DMS79 (cell line): ENCODE measurements around the gene PHLDA3.
"Not testable (repeated sequence)": the region's sequence is repeated elsewhere in the genome, so short reads cannot be mapped to it uniquely, and the experiment has no call there.

Experiments
- DNase-seq: peaks from one replicate; lab custom pipeline; 2025; lab: John Stamatoyannopoulos, UW

Gene PHLDA3

DNA sequence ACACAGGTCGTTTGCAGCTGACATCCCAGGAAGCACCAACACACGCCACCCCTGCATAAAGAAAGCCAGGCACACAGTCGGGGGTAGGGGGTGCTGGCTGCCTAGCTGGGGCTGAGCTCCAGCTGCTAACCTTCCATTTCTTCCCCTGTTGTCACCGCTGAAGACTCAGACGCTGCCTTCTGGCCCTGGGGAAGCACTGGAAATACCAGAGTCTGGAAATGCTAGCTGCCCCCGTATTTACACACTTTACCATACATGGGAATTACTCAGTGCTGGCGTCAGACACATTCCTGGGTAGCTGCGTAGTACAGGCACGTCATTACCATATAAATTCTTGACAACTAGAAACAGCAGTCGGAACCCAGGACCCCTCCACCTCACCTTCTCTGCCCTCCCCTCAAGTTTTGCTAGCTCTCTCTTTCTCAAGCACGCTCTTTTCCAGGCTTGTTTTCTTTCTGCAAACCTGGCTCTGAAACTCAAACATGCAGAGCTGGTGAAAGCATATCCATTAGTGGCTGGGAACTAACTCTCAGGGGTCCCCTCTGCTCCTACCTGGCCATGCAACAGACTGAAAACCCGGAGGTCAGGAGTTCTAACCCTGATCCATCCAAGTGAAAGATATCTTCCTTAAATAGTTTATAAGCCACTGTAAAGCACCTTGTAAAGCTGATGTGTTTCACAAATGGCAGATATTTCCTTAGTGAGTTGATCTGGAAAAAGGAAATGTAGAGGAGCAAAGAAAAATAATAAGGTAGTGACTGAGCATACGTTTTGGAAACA is 34.6 kb upstream of the PHLDA3 start:
- DNase-seq = no peak

DNA sequence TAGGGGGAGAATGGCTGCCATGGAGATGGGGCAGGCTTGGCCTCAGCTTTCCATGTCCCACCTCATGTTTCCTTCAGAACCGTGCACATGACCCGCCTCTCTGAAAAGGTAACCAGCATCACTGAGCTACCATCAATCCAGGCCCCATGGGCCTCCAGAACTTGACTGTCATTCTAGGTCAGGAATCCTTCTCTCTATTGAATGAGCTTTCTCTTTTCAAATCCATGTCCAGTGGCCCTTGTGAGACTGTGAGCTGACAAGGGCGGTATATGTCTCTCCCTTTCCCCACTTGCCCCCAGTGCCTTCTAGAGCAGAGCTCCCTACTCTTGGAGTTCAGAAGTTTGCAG is 33.5 kb upstream of the PHLDA3 start:
- DNase-seq = no peak

DNA sequence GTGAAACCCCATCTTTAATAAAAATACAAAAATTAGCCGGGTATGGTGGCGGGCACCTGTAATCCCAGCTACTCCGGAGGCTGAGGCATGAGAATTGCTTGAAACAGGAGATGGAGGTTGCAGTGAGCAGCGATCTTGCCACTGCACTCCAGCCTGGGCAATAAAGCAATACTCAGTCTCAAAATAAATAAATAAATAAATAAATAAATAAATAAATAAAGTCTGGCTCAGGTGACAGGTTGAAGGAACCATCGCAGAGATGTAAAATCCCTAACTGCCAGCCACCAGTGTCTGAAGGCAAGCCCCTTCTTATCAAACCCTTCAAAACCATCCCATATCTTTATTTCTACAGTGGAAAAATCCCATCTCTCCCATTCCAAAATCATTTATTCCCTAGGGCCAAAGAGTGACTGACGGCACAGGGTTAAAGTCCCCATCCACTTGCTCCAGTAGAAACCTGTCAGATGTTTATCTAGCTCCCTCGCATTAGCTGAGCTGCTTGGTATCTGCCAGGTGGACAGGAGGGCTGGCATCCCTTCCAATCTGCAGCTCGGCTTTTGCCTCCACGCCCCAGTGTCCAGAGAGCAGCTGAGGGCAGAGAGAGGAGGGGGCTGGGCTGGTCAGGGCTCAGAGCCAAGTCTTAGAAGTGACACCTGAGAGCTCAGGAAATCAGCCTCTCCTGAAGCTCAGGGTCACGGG is 33.0 kb upstream of the PHLDA3 start:
- peak; percentile 46 for DNase-seq

DNA sequence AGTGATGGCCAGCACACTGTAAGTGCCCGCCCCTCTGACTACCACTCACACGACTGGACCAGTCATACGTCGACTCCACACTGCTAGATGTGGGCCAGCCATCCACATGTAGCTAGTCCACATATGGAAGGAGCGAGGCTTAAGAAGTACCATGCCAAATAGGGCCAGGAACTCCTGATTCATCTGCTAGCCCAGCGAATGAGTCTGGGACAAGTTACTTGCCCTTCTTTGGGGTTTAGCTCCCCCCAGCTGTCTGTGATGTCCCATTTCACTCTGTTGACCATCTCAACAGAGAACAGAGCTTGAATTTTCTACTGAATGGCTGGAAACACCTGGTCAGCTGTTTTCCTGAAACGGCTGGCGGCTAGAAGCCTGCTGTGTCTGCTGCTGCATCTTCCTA is 32.2 kb upstream of the PHLDA3 start:
- DNase-seq = no peak

DNA sequence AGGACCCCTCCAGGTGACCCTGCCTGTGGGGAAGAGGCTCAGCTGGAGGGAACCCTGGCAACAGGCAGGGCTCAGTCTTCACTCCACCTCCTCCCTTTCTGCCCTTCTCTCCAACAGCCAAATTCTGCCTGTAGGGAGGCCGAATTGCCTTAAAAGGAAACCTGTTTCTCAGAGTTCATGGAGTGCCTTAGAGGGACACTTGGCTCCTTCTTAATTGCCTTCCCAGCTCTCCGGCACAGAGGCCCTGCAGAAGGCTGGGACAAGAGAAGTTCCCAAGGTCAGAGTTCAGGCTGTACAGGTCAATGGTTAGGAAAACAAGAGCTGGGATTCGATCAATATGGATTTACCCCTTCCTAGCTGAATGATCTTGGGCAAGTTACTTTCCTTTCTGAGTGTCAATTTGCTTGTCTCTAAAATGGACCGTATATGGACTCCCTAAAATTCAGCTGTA is 31.7 kb upstream of the PHLDA3 start:
- no peak for DNase-seq

DNA sequence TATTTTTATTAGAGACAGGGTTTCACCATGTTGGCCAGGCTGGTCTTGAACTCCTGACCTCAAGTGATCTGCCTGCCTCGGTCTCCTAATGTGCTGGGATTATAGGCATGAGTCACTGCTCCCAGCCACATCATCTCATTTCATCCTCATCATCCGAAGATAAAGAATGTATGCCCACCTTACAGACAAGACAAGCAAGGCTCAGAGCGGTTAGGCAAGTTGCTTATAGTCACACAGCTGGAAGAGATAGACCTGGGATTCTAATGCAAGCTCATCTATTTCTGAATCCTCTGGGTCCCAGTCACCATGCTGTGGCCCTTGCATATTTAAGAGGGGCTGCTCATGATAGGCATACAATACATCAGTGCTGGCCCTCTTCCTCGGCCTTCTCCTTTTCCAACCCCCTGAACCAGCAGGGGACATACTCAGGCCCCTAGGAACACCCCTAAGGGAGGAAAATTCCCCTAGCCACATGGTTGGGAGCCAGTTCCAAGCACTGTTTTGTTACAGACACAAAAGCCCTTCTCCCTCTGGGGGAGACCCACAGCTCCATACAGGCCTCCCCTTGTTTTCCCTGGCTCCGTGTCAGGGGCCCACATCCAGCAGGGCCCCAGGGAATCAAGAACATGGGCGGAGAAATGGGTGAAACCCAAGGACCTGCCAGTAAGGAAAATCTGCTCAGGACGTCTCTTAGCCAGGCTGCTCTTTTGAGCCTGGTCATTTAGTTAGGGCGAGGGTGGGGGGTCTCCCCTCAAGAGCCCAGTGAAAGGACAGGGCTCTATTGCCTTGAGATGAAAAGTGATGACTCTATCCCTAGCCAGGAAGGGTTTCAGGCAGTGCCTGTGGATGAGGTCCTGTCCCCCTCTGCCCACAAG is 31.0 kb upstream of the PHLDA3 start:
- no peak for DNase-seq

DNA sequence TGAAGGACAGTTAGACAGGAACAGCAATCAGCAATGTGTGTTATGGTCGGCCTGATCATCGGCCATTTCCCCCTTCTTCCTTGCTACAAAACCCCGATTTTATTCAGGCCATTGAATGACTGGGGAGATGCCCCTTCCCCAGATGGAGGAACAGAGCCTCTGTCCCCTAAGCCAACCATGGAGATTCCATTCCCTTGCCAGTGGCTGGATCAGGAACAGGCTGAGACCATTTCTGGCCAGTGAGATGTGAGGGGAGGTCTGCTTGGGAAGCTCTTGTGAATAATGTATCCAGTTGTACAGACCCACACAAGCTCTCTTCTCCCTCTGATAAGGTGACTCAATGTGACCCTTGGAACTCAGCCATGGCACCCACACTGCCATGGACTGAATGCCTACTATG is 30.2 kb upstream of the PHLDA3 start:
- no peak for DNase-seq

DNA sequence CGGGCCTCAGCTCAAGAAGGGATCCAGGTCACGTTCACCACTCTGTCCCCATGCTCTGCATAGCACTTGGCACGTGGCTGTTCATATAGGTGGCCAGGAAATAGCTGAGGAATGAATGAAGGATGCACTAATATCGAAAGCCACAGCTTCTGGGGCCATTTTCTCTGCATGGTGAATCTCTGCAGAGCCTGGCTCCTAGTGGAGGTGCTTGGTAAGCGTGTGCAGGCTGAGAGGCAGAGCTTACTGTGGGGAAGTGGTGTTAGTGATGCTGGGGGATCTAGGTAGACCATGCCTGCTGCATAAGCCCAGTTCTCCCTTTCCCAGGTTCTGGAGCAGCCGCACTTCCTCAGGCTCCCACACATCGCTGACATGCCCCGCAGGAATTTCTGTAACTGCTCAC is 29.6 kb upstream of the PHLDA3 start:
- no peak for DNase-seq

DNA sequence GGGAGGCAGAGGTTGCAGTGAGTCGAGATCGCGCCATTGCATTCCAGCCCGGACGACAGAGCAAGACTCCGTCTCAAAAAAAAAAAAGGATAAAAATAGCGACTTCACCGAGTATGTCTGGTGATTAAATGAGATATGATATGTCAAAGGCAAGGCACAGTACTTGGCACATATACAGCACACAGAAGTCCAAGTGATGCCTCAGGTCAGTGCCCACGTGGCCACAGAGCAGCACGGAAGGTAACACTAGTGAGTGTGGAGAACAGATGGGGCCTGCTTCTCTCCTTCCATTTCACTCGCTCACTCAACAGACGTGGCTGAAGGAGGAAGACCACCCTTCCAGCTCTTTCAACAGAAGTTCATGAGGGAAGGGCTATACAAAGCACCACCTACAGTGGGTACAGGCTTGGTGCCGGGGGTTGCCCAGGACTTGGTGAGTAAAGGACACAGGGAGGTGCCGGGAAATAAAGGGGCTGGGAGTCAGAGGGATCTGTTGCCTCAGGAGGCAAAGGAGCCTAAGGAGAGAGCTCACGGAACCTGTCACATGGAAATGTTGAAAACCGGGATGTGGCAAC is 29.0 kb upstream of the PHLDA3 start:
- DNase-seq = no peak

DNA sequence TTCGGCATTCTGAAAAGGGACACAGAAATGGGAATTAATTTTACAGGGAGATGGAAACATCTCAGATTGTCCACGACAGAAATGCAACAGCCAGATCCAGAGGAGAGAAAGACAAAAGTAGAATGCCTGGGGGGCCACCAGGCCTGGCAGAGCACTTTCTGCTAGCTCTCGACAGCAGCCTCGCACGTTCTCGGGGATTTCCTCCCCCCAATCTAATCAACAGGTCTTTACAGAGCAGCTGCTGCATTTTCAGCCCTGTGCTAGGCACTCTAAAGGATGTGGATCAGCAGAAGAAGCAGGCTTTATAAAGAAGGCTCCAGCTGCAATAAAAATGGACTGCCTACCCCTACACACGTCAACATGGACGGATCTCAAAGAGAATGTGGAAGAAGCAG is 27.3 kb upstream of the PHLDA3 start:
- no peak for DNase-seq

DNA sequence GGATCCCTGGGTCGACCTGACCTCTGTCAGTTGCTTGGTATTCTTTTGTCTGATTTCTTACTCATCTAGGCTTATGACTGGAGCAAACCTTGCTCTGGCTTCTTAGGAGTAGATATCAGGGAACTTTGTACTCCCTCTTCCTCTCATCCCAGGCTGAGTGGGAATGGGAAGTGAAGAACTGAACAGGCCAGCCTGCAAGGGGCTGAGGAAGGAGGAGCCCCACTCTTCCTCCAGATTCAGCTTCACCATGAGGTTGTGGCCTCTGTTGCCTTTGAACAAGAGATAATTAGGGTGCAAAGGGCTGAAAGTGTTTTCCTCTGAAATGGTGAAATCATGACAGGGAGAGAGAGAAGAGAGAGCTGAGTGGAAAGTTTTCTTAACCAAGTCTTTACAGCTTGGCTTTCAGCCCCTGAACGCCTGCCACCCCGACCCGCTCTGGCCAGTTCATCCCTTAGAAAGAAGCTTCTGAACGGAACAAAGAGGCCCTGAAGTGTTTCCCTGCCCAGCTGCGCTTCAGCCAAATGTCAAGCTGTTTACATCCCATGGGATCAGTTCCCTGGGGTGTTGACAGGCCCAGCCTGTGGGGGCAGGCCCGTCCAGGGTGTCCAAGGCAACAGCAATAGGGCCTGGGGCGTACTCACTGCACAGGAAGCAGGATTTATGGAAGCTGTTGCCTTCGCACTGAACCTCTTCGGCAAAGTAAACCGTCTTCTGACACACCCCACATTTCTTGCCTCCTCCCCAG is 26.7 kb upstream of the PHLDA3 start:
- no peak for DNase-seq

DNA sequence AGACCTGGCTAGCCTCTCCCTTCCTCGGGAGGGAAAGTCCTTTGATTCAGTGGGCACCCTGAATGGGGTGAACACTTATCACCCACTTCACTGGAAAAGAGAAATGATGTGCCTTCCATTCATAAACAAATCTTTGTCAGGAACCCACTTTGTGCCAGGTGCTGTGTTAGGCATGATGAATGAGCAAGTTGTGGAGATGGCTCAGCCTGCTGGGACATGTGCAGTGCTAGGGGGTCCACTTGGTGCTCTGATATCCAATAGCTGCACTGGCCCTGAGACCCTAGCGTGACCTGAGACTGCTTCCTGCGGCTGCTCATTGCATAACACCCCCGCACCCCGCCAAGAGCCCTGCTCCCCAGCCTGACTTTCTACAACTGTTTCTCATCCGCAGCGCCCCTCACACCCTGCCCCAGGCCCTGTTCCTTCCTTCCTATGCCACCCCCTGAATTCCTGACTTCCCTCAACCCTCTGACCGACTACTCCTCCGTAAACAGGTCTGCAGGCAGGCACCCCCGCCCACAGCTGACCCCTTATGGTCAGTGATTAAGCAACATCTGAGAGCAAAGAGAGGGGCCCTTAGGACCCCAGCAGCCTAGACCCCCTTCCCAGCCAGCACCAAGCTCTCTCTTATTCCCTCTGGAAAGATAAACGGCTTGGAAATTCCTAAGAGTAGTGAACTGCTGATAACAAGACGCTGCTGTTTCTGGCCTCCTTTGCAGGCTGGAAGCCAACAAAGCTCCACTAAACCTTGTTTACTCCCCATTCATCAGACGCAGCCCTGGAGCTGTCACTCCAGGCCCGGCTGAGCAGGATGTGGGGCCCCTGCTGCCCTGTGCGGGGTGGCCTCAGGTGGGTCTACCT is 25.0 kb upstream of the PHLDA3 start:
- DNase-seq = no peak

DNA sequence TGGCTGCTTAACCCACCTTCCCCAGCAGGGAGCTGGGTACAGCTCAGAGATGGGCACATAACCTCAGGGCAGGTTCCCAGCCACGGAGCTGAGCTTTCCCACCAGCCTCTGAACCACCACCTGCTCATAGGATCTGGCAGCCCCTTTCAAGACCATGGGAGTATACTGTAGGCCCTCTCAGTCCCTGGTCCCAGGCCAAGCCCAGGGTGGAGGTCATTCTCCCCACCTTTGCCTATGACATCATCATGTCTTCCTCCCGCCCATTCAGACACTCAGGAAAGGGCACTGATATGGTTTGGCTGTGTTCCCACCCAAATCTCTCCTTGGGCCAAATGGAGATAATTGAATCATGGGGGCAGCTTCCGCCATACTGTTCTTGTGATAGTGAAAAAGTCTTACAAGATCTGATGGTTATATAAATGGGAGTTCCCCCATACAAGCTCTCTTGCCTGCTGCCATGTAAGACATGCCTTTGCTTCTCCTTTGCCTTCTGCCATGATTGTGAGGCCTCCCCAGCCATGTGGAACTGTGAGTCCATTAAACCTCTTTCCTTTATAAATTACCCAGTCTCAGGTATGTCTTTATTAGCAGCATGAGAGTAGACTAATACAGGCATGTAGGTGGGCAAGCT is 24.2 kb upstream of the PHLDA3 start:
- DNase-seq = not testable (repeated sequence)

DNA sequence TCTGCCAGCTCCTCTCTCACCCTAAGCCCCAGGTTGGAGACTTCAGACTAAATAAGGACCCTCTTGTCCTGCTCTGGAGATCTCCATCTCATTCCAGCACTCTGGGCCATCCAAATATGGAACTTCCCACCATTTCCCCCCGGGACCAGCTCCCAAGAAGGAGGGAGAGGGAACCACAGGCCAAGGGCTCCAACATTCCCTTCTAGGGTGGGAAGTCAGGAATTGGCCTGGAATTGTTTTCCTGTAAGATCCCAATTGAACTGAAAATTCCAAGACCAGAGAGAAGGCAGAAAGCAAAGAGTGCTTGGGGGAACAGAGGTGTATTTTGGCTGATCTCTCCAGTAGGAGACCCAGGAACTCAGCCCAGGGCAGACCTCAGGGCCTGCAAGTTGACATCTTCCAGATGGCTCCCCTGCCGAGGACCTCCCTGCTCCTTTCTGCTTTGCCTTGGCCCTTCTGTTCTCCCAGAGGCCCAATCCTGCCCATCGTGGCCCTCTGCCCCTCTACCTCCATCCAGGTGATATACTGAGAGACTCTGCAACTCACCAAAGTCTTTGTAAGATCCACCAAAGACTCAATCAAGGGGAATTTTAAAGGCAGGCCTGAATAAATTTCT is 23.0 kb upstream of the PHLDA3 start:
- DNase-seq = no peak

DNA sequence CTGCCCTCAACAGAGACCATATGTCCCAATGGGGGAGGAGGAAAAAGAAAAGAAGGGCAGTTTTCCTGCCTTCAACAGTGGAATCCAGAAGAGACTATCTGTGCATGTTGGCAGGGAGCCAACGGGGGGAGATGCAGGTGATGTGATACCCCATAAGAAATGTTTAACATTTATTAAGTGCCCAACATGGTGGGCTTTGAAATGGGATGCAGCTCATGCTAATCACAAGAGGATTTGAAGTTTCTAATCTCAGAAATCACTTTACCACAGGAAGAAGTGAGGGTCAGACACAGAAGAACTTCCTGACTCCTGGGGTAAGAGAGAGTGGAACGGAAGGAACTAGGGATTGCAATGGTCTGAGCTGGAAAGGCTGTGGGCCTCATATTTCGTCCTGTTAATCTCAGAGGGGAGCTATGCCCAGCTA is 21.7 kb upstream of the PHLDA3 start:
- DNase-seq = no peak

DNA sequence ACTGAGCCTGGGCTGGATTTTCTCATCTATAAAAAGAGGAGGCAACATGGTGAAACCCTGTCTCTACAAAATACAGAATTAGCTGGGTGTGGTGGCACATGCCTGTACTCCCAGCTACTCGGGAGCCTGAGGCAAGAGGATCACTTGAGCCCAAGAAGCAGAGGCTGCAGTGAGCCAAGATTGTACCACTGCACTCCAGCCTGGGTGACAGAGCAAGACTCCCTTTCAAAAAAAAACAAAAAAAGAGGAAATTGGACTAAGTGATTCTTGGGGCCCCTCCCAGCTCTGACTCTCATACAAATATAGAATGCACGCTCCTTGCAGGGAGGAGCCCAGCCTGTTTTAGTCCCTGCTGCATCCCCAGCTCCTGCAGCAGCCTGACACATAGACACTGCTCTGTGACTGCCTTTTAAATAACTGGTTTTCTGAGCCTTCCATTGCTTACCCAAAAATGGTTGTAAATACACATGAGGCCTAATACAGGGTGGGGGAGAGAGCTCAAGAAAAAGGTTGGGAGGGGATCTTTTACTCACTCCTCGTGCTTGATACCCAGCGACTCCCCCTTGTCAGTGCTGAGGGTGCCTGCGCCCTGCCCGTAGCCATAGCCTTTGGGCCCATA is 20.8 kb upstream of the PHLDA3 start:
- no peak for DNase-seq

DNA sequence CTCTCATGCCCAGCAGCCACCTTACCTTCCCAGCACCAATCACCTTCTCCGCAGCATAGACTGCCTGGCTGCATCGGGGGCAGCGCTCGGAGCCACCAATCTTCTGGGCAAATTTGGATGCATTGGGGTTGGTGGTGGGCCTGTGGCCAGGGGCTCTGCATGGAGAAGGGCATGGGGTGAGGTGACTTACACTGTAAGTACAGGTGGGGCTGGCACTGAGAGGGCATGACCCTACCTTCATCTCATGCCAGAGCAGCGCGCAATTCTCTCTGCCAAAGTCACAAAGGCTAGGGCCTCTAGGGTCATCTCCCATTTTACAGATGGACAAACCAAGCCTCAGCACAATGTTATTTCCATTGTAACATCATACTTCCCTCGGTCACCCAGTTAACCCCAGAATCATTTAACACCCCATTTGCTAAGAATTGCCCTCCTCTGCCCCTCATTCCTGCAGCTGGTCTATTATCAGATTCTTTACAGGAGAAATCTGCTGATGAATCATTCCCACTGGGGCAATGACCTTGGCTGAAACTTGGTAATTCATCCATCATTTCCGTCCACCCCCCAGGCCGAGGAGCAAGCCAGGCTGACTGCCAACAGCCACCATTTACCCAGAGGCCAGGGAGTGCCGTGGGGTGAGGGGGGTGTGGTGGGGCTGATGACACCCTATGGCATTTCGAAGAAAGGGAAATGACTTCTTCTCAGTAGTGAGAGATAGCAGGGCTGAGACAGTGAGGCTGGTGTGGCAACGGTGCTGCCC is 20.0 kb upstream of the PHLDA3 start:
- no peak for DNase-seq

DNA sequence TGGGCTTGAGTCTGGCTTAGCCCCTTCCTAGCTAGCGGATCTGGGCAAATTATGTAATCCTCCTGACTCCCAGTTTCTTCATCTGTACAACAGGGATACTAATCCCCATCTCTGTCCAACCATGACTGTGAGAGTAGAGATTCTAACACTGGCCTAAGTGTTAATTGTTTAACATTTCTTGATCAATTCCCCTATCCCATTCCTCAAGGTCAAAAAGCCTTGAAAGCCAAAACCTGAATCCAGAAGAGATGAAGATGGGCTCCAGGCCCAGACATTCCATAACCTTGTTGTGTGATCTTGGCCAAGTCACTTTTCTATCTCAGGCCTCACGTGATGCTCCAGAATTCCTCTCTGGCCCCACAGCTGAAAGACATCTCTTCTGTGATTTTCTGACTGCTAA is 18.8 kb upstream of the PHLDA3 start:
- no peak for DNase-seq

DNA sequence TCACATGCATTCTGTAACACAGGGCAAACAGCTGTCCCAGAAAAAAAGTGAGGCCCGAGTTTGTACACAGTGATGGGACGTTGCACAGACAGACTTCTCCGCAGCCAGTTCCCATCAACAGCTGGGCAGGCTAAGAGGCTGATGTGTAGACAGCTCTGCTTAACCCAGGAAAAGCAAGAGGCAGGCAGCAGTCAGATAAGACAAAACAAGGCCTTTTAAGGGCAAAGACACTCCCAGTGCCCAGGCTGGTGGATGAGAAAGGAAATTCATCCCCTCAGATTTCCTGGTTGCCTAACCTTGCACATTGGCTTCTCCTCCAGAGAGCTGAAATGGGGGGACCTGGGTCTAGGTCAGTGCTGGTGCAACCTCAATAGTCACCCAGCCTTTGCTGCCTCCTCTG is 17.2 kb upstream of the PHLDA3 start:
- DNase-seq = no peak
